Ovary (tissue), 1 donor: ENCODE results near the gene KCNQ5.

Experiments
- EP300 ChIP-seq: sonication (generic); formaldehyde crosslinking; IDR thresholded peaks from one replicate; pipeline ENCODE4 v1.6.1; 2017; ENCODE audit warnings: antibody characterized with exemption
- POLR2A ChIP-seq: fragments of 450-650 bp; IDR thresholded peaks from one replicate; pipeline ENCODE4 v1.6.1; 2017; ENCODE audit warnings: antibody characterized with exemption, mild to moderate bottlenecking, moderate library complexity

DNA sequence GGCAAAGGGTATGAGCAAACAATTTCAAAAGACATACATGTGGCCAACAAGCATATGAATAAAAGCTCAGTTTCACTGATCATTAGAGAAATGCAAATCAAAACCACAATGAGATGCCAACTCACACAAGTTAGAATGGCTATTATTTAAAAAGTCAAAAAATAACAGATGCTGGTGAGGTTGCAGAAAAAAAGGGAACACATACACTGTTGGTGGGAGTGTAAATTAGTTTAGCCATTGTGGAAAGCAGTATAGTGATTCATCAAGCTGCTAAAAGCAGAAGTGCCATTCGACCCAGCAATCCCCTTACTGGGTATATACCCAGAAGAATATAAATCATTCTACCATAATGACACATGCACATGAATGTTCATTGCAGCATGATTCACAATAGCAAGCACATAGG lies 610.1 kb downstream of the KCNQ5 start:
- TF ChIP-seq POLR2A: no peak
- no peak for TF ChIP-seq EP300
